ENCODE measurements around the gene IWS1.
A peak's percentile ranks its signal among the peaks of the same experiment; 100 is the strongest.

Gene IWS1

DNA sequence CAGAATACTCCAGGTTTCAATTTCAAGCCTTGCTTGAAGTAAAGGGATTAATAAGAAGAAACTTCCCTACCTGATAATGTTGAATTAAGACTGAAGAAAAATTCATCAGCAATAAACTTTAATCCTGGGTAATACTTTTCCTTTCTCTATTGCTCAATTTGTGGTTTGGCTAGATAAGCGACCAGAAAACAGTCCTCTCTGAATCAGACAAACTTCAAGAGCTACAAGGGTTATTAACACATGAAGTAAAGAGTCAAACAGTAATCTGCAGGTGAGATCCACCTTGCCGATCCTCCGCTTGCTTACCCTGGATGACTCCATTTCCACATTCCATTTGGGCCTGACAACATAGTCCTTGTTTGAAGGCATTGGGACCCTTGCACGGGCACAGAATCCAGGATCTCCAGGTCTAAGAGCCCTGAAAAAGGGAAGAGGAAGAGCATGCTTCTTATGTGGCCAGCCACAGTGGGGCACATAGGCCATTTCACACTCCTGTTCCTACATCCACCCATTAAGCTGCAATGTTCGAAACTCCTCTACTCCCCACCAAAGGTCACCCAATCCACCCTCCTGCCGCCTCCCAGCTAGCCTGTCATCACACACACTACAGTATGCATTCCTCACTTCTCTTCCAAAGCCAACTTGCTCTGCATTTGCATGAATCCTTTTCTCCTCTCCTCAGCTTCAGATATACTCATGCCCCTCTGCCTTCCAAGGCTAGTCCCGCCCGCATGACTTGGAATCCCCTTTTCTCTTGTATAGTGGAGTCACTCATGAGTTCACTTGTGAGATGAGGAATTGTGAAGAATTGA lies 39.8 kb downstream of the IWS1 start:
- no peak for DNase-seq

- DNase-seq = no peak
Measured at GRCh38 chr2:127485694-127486071, 40.6 kb downstream of the IWS1 start.

DNA sequence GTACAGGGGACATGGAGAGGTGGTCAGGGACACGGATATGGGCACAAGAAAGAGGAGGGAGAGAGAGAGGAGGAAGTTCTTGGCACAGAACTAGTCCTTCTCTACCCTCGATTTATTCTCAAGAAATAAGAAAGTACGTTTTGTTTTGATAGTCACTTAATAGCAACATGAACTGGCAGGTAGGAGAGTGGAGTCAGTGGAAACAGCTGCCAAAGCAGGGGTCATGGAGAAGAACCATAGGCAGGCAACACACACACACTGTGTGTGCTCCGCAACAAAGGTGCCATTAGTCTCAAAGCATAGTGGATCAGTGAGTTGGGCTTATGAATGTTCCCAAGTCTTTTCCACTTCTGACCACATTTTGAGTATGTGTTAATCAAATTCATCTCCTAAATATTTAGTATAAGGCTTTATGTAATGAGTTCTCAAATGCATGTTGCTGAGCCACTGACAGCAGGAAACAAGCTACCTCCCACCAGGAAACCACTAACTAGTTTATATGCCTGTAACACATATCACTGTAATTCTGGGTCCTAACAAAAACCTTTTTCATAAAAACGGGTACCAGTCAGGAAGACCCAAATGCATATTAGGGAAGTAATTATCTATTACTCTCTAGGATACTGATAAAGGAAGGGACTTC lies 41.1 kb downstream of the IWS1 start:
- no peak for DNase-seq

DNA sequence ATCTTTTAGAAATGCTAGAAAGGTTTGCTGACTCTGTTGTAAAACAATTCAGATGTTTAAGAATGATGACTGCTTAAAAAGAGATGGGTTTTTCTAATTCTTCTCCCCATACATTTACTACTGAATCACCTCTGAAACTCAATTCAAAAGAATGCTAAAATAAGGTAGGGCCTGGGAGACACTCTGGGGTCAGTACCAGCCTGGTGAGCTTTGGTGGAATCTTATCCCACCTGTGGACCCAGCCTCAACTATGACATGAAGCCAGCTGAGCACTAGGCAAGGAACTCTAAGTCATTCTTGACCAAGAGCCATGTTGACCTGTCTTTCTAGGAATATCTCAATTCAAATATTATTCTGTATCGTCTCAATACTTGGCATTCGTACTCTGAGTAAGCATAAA lies 44.3 kb downstream of the IWS1 start:
- no peak for DNase-seq

DNA sequence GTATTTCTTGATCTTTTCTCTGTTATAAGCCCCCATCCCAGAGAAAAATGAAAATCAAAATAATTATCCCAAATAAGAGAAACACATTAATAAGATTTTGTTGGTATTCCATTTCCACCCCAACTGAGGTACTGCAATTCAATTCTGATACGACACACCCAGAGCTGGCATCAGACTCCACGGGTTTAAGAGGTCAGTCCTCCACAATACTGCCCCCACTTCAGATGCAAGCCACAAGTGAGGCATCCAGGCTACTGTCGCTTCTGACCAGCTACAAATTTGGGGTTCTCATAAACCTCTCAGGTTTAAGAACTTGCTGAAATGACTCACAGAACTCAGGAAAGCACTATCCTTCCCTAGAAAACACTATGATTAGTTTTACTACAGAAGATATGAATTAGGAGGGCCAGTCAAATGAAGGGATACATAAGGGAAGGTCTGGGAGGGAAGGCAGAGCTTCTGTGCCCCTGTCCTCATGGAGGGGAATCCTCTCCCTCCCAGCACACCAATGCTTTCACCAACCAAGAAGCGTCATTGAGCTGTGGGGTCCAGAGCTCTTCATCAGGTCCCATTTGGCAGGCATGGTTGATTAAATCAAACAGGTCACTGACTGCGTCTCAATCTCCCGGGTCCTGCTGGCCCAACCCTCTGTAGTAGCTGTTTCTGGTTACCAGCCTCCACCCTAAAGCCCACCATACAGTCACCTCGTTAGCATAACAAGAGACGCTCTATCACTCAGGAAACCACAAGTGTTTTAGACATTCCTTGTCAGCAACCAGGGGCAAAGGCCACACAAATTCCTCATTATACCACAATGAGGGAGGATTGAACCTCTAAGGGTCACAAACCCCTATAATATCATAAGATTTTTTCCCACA lies 46.2 kb downstream of the IWS1 start:
- DNase-seq = no peak

- peak; percentile 10 for DNase-seq
Measured at GRCh38 chr2:127479219-127479825, 47.0 kb downstream of the IWS1 start.

DNA sequence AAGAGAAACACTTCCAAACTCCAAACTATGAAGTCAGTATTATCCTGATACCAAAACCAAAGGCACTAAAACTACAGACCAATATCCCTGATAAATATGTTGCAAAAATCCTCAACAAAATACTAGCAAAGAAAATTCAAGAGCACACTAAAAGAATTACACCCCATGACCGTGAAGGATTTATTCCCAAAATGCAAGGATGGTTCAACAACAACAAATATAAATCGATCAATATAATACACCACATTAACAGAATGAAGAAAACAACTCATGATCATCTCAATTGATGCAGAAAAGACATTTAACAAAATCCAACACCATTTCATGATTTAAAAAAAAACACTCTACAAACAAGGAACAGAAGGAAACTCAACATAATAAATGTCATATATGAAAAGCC lies 50.5 kb downstream of the IWS1 start:
- no peak for DNase-seq

DNA sequence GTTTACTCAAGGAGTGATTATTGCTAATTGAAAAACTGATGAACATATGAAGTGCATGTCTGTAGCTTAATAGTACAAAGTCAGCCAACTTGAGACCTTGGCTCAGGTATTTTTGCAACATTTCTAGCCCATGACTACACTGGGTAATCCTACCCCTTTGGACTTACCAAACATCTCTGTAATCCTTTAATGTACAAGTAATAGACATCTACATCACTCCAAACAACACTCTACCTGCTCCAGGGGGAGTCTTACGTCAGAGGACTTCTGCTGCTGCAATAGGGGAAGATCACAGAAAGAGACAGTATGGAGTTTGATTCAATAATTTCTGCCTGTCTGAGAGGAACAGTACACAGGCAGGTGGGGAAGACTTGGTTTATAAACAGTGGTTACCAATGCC lies 54.0 kb downstream of the IWS1 start:
- no peak for DNase-seq

GRCh38 chr2:127471286-127471988 lies 54.9 kb downstream of the IWS1 start:
- DNase-seq = no peak

GRCh38 chr2:127469974-127470373 lies 56.3 kb downstream of the IWS1 start:
- DNase-seq = no peak

GRCh38 chr2:127469051-127469450 lies 57.2 kb downstream of the IWS1 start:
- no peak for DNase-seq

DNA sequence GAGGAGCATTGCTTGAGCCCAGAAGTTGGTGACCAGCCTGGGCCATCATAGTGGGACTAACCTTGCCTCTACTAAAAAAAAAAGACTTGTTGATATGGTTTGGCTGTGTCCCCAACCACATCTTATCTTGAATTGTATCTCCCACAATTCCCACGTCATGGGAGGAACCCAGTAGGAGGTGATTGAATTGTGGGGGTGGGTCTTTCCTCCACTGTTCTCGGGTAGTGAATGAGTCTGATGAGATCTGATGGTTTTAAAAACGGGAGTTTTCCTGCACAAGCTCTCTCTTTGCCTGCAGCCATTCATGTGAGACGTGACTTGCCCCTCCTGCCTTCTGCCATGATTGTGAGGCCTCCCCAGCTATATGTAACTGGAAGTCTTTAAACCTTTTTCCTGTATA lies 61.0 kb downstream of the IWS1 start:
- no peak for DNase-seq

GRCh38 chr2:127464470-127465257 lies 61.6 kb downstream of the IWS1 start:
- no peak for DNase-seq

- no peak for DNase-seq
Measured at GRCh38 chr2:127463155-127463991, 62.9 kb downstream of the IWS1 start.

DNA sequence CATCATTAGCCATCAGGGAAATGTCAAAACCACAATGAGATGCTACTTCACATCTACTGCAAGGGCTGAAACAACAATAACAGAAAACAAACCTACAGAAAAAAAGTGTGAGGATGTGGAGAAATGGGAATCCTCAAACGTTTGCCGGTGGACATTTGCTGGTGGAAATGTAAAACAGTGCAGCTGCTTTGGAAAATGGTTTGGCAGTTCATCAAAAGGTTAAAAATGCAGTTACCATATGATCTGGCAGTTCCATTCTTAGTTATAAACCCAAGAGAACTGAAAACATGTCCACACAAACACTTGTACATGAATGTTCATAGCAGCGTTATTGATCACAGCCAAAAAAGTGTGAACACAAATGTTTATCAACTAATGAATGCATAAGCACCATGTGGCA lies 63.8 kb downstream of the IWS1 start:
- no peak for DNase-seq

DNA sequence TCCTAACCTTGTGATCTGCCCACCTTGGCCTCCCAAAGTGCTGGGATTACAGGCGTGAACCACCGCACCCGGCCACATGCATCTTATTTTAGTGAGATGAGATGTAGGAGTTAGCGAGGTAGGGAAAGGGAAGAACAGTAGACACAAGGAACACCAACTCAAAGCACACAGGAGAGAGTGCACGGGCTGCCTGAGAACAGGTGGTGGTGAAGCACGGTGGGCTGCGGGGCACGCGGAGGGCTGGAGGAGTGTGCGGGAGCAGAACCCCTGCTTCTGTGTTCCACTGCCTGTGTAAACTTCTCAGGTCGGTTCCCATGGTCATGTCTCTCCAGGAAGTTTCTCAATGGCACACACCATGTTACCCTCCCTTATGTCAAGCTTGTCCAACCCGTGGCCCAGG lies 69.3 kb downstream of the IWS1 start:
- no peak for DNase-seq

DNA sequence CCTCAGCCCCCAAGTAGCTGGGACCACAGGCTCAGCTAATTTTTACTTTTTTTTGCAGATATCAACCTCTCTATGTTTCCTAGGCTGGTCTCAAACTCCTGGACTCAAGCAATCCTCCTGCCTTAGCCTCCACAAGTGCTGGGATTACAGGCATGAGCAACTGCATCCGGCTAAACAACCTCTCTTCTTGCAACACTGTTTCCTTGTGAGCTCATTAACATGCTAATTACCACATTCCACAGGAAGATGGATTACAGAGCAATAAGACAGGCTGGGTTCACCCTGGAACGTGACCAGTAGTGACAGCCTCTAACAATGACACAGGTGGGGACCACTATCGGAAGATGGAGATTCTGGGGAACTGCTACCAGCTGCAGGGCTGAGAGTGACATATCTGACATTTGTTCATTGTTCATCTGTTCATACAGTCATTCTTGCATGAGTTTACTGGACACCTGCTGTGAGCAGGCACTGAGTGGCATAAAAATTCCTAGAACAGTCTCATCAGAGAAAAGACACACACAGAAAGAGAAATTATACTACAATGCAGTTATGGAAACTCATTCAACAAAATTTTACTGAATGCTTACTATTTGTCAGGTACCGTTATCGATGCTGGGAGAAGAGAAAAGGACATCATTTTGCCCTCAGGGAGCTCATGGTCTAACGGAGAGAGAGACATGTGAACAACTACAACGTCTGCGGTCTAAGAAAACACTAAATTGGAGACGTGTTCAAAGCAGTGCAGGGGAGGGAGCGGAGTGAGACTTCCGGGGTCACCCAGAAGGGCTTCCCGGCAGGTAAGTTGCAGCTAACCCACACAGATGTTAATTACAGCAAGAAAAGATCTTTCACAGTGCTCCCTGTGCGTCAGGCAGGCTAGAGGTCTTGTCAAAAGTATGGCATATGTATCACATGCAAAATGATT lies 70.5 kb downstream of the IWS1 start:
- DNase-seq = no peak

- DNase-seq = no peak
Measured at GRCh38 chr2:127454595-127455565, 71.4 kb downstream of the IWS1 start.

All from SHP77 treated with DMSO at 0.1 percent for 48 hours (cell line).